Ovary (tissue), 3 donors: ENCODE results near the gene TRAK1.

Source experiments
- CTCF ChIP-seq, 3 donors: fragments of 450-650 bp in 2 of 3; fragments of 200-600 bp in 1 of 3; IDR thresholded peaks; one replicate each; pipeline versions ENCODE4 v1.5.1 to v1.8.0; 2016 to 2022; ENCODE audit warnings: antibody characterized with exemption in 3 of 3, mild to moderate bottlenecking in 1 of 3
- EP300 ChIP-seq: sonication (generic); formaldehyde crosslinking; IDR thresholded peaks from one replicate; pipeline ENCODE4 v1.6.1; 2017; ENCODE audit warnings: antibody characterized with exemption
- POLR2A ChIP-seq: fragments of 450-650 bp; IDR thresholded peaks from one replicate; pipeline ENCODE4 v1.6.1; 2017; ENCODE audit warnings: antibody characterized with exemption, mild to moderate bottlenecking, moderate library complexity
- donor health status: DM: no; HTN: no; CAD: no.

GRCh38 chr3:42080453-42080872 lies 10.7 kb upstream of the TRAK1 start:
- TF ChIP-seq EP300 (no peak), POLR2A (no peak), CTCF (IDR thresholded peaks at IDR 0.05) (no peak)
